Smooth muscle cell (in vitro differentiated cells): ENCODE measurements around the gene DACH1. TPM values are rescaled to one million over a fixed set of nuclear protein-coding genes. Genes with fewer than 3 reads are reported as not detected.
"Not testable (repeated sequence)": the region's sequence is repeated elsewhere in the genome, so short reads cannot be mapped to it uniquely, and the experiment has no call there.

Experiments
- DNase-seq: peaks from one replicate; lab custom pipeline; 2025; ENCODE audit not compliant: unreplicated experiment; lab: John Stamatoyannopoulos, UW
- H2AFZ ChIP-seq: fragments of 200-600 bp; sonication (generic); 2 replicates; pipeline ENCODE4 v1.6.0; 2016; ENCODE audit warnings: antibody characterized with exemption, low read depth, mild to moderate bottlenecking
- H3F3A ChIP-seq: fragments of 200-600 bp; sonication (generic); 2 replicates; pipeline ENCODE4 v1.6.0; 2017; ENCODE audit warnings: antibody characterized with exemption, low read depth
- H3K27ac ChIP-seq: fragments of 200-600 bp; sonication (generic); 2 replicates; pipeline ENCODE4 v1.5.1; 2016; ENCODE audit warnings: low read depth, mild to moderate bottlenecking
- H3K27me3 ChIP-seq: fragments of 200-600 bp; sonication (generic); 2 replicates; pipeline ENCODE4 v1.6.1; 2016; ENCODE audit warnings: low read depth, mild to moderate bottlenecking
- H3K36me3 ChIP-seq: fragments of 200-600 bp; sonication (generic); 2 replicates; pipeline ENCODE4 v1.5.1; 2016; ENCODE audit warnings: low read depth
- H3K4me1 ChIP-seq: fragments of 200-600 bp; sonication (generic); 2 replicates; pipeline ENCODE4 v1.5.1; 2016; ENCODE audit warnings: low read depth
- H3K4me2 ChIP-seq: fragments of 200-600 bp; sonication (generic); 2 replicates; pipeline ENCODE4 v1.6.0; 2016; ENCODE audit warnings: mild to moderate bottlenecking
- H3K4me3 ChIP-seq: fragments of 200-600 bp; sonication (generic); 2 replicates; pipeline ENCODE4 v1.5.1; 2016; ENCODE audit warnings: mild to moderate bottlenecking
- H3K79me2 ChIP-seq: fragments of 200-600 bp; sonication (generic); 2 replicates; pipeline ENCODE4 v1.6.0; 2016; ENCODE audit warnings: low read depth, mild to moderate bottlenecking
- H3K9ac ChIP-seq: fragments of 200-600 bp; sonication (generic); 2 replicates; pipeline ENCODE4 v1.6.0; 2016; ENCODE audit warnings: low read depth
- H3K9me3 ChIP-seq: fragments of 200-600 bp; sonication (generic); replicated peaks from 2 replicates; pipeline ENCODE4 v1.5.1; 2016; ENCODE audit warnings: low read depth
- H4K20me1 ChIP-seq: fragments of 200-600 bp; sonication (generic); 2 replicates; pipeline ENCODE4 v1.6.0; 2016; ENCODE audit warnings: low read depth
- WGBS: methylation state at CpG from one replicate; pipeline ENCODE4 v1.1.7; 2016; ENCODE audit warnings: low lambda C conversion rate; 5-methylcytosine and 5-hydroxymethylcytosine counted together
- polyA plus RNA-seq: library from polyadenylated mRNA; unstranded; fragments of >200 nt; fragmentation: Nextera tagmentation; extraction: Ambion mirVana; gene quantifications from 2 replicates; pipeline ENCODE4 v1.2.1, GENCODE V29; 2016
- total RNA-seq: library from RNA; depleted of rRNA; stranded (reverse); fragments of >200 nt; gene quantifications from 2 replicates; pipeline ENCODE4 v1.2.3, GENCODE V29; 2014
- TF ChIP-seq, protein P1 (sequence below): fragments of 200-600 bp; sonication (generic); IDR thresholded peaks from 2 replicates; pipeline ENCODE4 v1.5.1; 2017; ENCODE audit warnings: borderline replicate concordance, mild to moderate bottlenecking, antibody characterized with exemption; ENCODE audit not compliant: insufficient read depth, poor library complexity, severe bottlenecking

The DACH1 gene
- total and polyA plus RNA-seq, 2 experiments from 2014 or later, result 0.33 to 1.6 TPM

DNA sequence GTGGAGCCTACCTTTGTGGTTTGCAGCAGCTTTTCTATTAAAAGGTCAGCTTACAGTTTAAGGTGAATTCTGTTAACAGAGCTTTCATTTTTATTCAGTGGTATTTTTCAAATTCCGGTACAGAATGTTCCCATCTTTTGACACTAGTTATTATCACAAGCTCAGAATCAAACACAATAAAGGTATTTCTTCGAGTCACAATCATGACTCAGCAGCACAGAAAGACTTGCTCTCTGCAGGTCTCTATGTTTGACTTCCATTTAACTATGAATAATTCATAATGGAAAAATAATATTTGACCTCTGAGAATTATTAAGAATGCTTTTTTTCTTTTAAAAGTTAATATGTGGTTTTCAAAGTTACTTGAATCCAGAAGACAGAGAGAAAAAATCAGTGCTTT, 28.2 kb downstream of the DACH1 start:
- Histone ChIP-seq H3K4me1 (no peaks in the 10 kb centered on the region), H4K20me1 (no peaks in the 10 kb centered on the region), H3K9me3 (no peaks in the 10 kb centered on the region), H3K36me3 (no peaks in the 10 kb centered on the region), H3K4me3 (no peak overlapping the region), H3K27ac (no peak overlapping the region), H3K27me3 (no peaks in the 10 kb centered on the region), H3K4me2 (no peak overlapping the region), H3K9ac (no peak overlapping the region), H2AFZ (no peak overlapping the region), H3F3A (no peaks in the 10 kb centered on the region), H3K79me2 (no peaks in the 10 kb centered on the region)
- DNase-seq, result no peak
- WGBS, result 84% methylated on average over 2 of the region's 2 CpGs
- TF ChIP-seq, protein P1, sequence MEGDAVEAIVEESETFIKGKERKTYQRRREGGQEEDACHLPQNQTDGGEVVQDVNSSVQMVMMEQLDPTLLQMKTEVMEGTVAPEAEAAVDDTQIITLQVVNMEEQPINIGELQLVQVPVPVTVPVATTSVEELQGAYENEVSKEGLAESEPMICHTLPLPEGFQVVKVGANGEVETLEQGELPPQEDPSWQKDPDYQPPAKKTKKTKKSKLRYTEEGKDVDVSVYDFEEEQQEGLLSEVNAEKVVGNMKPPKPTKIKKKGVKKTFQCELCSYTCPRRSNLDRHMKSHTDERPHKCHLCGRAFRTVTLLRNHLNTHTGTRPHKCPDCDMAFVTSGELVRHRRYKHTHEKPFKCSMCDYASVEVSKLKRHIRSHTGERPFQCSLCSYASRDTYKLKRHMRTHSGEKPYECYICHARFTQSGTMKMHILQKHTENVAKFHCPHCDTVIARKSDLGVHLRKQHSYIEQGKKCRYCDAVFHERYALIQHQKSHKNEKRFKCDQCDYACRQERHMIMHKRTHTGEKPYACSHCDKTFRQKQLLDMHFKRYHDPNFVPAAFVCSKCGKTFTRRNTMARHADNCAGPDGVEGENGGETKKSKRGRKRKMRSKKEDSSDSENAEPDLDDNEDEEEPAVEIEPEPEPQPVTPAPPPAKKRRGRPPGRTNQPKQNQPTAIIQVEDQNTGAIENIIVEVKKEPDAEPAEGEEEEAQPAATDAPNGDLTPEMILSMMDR, result no peak

DNA sequence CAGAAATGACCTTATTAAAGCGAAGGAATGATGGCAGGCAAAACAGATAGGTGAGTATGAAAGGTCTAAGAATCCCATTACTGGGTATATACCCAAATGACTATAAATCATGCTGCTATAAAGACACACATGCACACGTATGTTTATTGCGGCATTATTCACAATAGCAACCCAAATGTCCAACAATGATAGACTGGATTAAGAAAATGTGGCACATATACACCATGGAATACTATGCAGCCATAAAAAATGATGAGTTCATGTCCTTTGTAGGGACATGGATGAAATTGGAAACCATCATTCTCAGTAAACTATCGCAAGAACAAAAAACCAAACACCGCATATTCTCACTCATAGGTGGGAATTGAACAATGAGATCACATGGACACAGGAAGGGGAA, 29.4 kb downstream of the DACH1 start:
- H3K4me2 ChIP-seq, H3K27ac ChIP-seq, H3F3A ChIP-seq, H3K4me1 ChIP-seq, H3K79me2 ChIP-seq, H2AFZ ChIP-seq, H3K27me3 ChIP-seq, H3K9me3 ChIP-seq, H3K9ac ChIP-seq, H4K20me1 ChIP-seq, H3K36me3 ChIP-seq, DNase-seq, H3K4me3 ChIP-seq: not testable (repeated sequence)
- WGBS, result 87% methylated on average over 3 of the region's 5 CpGs

DNA sequence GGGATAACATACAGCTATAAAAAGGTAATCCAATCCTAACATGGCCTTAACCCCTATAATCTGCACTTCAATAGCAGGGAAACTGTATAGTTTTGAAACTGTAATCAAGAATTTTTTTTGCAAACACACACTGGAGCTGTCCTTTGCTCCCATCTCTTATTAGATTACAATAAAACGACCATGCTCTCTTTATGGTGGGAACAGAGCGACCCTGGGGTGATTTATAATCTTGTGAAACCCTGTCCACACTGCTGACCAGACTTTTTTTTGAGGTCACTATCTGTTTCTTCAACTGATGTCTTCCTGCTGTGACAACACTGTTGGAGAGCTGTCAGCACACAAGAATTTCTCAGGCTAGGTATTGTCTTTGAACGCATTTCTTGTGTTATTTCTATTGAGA, 35.3 kb downstream of the DACH1 start:
- no peaks in the 10 kb centered on the region for H3K36me3 ChIP-seq
- TF ChIP-seq, protein P1, result no peak
- H3K4me1 ChIP-seq, result peaks cover 29% of the 10 kb centered on the region
- H3K9ac ChIP-seq, result no peak overlapping the region
- H3K27ac ChIP-seq, result no peak overlapping the region
- H3K4me3 ChIP-seq, result no peak overlapping the region
- no peaks in the 10 kb centered on the region for H4K20me1 ChIP-seq
- H3K79me2 ChIP-seq, result no peaks in the 10 kb centered on the region
- no peak overlapping the region for H3K4me2 ChIP-seq
- no peaks in the 10 kb centered on the region for H3K27me3 ChIP-seq
- DNase-seq, result no peak
- no peaks in the 10 kb centered on the region for H3F3A ChIP-seq
- WGBS, result 34% methylated on average over 3 of the region's 3 CpGs
- no peaks in the 10 kb centered on the region for H3K9me3 ChIP-seq
- no peak overlapping the region for H2AFZ ChIP-seq

DNA sequence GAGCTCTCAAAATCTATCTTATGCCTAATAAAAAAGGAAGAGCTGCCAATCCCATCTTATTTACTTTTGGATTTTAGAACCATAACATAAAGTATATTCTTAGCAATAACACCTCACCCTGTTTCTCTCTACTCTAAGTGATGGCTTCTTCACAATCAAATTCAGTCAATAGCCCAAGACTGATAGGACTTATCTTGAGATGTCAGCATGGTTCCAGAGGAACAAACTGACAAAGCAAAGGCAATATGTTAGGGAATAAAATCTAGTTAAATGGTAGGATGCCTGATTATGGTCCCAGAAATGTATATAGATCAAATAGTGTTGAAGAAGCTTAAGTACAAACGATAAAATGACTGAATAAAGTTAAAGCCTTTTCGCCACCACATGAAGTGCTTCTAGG, 36.3 kb downstream of the DACH1 start:
- no peaks in the 10 kb centered on the region for H3F3A ChIP-seq
- H3K27me3 ChIP-seq, result no peaks in the 10 kb centered on the region
- H3K4me3 ChIP-seq, result no peak overlapping the region
- TF ChIP-seq, protein P1, result no peak
- DNase-seq, result no peak
- 63% methylated on average over 2 of the region's 2 CpGs for WGBS
- H3K79me2 ChIP-seq, result no peaks in the 10 kb centered on the region
- H2AFZ ChIP-seq, result no peak overlapping the region
- no peak overlapping the region for H3K27ac ChIP-seq
- no peaks in the 10 kb centered on the region for H4K20me1 ChIP-seq
- no peak overlapping the region for H3K9ac ChIP-seq
- H3K4me2 ChIP-seq, result no peak overlapping the region
- H3K4me1 ChIP-seq, result peaks cover 29% of the 10 kb centered on the region
- H3K9me3 ChIP-seq, result no peaks in the 10 kb centered on the region
- H3K36me3 ChIP-seq, result no peaks in the 10 kb centered on the region
